T-cell (primary cell): ENCODE results near the gene DNAJC7. TPM values are rescaled to one million over a fixed set of nuclear protein-coding genes. Genes with fewer than 3 reads are reported as not detected.

ENCODE experiments used
- ATAC-seq, 4 experiments: fragments of 200-7000 bp in 3 of 4; fragments of 150-1000 bp in 1 of 4; cut with Tn5 transposase; replicated peaks in 1 of 4; 1 replicate in 3 of 4; 2 replicates in 1 of 4; pipeline ENCODE4 v1.10.0; 2021; ENCODE audit warnings: moderate library complexity in 3 of 4, mild to moderate bottlenecking in 2 of 4, moderate number of reproducible peaks in 1 of 4
- CTCF ChIA-PET, 2 donors: fragments of 300-600 bp; sonication (Branson Sonifier 250); formaldehyde crosslinking; loops; one replicate each; lab custom pipeline; 2022; ENCODE audit warnings: antibody characterized with exemption in 2 of 2; lab: Charles Lee
- POLR2A ChIA-PET, 2 donors: fragments of 300-600 bp; sonication (Branson Sonifier 250); formaldehyde crosslinking; loops; one replicate each; lab custom pipeline; 2022; ENCODE audit warnings: antibody characterized with exemption in 2 of 2; lab: Charles Lee
- DNase-seq, 35 experiments: peaks; one replicate each; pipeline versions ENCODE4 v3.0.0 to v3.0.0-alpha.2; 2013 to 2023
- H3K27ac ChIP-seq: one replicate; pipeline ENCODE4 v1.5.1; 2013; ENCODE audit warnings: low read length
- H3K27me3 ChIP-seq, 2 experiments: replicated peaks in 1 of 2; 1 replicate in 1 of 2; 2 replicates in 1 of 2; pipeline versions ENCODE4 v1.6.1 to v1.7.0; 2013; ENCODE audit warnings: low read length in 1 of 2, mixed read lengths in 1 of 2; ENCODE audit not compliant: control insufficient read depth in 2 of 2, insufficient read depth in 2 of 2; ENCODE audit errors: extremely low read depth in 1 of 2
- H3K36me3 ChIP-seq, 2 donors: 1 replicate in 1 of 2; 2 replicates in 1 of 2; pipeline versions ENCODE4 v1.6.1 to v1.7.0; 2013; ENCODE audit warnings: low read length in 1 of 2; ENCODE audit not compliant: control insufficient read depth in 2 of 2, insufficient read depth in 1 of 2; ENCODE audit errors: extremely low read depth in 1 of 2
- H3K4me1 ChIP-seq, 2 experiments: 1 replicate in 1 of 2; 2 replicates in 1 of 2; pipeline versions ENCODE4 v1.6.1 to v1.7.0; 2013; ENCODE audit warnings: low read length in 2 of 2, mixed read lengths in 1 of 2; ENCODE audit not compliant: insufficient read depth in 2 of 2, control insufficient read depth in 1 of 2; ENCODE audit errors: extremely low read depth in 1 of 2
- H3K4me3 ChIP-seq, 2 donors: 1 replicate in 1 of 2; 2 replicates in 1 of 2; pipeline versions ENCODE4 v1.5.1 to v1.7.0; 2013; ENCODE audit warnings: mild to moderate bottlenecking in 2 of 2, low read length in 1 of 2, moderate library complexity in 1 of 2; ENCODE audit not compliant: control insufficient read depth in 1 of 2; ENCODE audit errors: extremely low read depth in 1 of 2
- H3K9me3 ChIP-seq: 2 replicates; pipeline ENCODE4 v1.7.0; 2013
- H3K27ac Mint-ChIP-seq, 2 donors: one replicate each; pipeline ENCODE4 v1.8.0; 2020 to 2021; ENCODE audit warnings: mild to moderate bottlenecking in 2 of 2, mixed read lengths in 2 of 2
- H3K27me3 Mint-ChIP-seq, 2 donors: one replicate each; pipeline ENCODE4 v1.8.0; 2021 to 2022; ENCODE audit warnings: mixed read lengths in 2 of 2
- H3K36me3 Mint-ChIP-seq: one replicate; pipeline ENCODE4 v1.8.0; 2021; ENCODE audit warnings: mixed read lengths
- H3K4me1 Mint-ChIP-seq, 3 donors: one replicate each; pipeline ENCODE4 v1.8.0; 2020 to 2022; ENCODE audit warnings: mixed read lengths in 3 of 3, mild to moderate bottlenecking in 1 of 3
- H3K4me3 Mint-ChIP-seq, 3 donors: one replicate each; pipeline ENCODE4 v1.8.0; 2020 to 2022; ENCODE audit warnings: mild to moderate bottlenecking in 3 of 3, mixed read lengths in 3 of 3, moderate library complexity in 3 of 3
- H3K9me3 Mint-ChIP-seq, 3 donors: one replicate each; pipeline ENCODE4 v1.8.0; 2020 to 2022; ENCODE audit warnings: mixed read lengths in 3 of 3
- WGBS: methylation state at CpG from one replicate; pipeline ENCODE4 v1.1.5; 2013; ENCODE audit warnings: missing lambda C conversion rate; ENCODE audit not compliant: insufficient coverage; 5-methylcytosine and 5-hydroxymethylcytosine counted together
- total RNA-seq, 35 experiments: library from RNA in 6 of 35; stranded (reverse) in 6 of 35; fragments of 120-200 nt in 1 of 35; gene quantifications; one replicate each; pipeline versions ENCODE4 v1.2.1 to v1.2.4 and lab custom pipeline; 2013 to 2026

DNAJC7 gene
- total RNA-seq, 5 donors from 2014 or later (not counting 1 experiment from before 2014, with no cell fraction given): 107 to 129 (median 112) TPM

DNA sequence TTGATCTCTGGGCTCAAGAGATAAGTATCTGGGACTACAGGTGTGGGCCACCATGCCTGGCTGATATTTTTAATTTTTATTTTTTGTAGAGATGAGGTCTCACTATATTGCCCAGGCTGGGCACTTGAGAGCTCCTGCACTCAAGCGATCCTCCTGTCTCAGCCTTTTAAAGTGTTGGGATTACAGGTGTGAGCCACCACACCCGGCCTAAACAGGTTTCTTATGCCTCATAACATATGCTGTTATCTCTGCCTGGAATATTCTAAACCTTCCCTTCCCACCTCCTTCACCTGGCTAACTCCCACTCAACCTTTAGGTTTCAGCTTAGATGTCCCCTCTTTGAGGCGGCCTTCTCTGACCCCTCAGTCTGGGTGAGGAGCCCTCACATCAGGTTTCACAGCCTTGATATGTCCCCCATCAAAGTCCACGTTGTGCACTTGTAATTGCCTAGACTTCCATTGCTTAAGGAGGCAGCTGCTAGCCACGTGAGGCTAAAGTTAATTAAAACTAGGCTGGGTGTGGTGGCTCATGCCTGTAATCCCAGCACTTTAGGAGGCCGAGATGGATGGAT is 59.3 kb downstream of the DNAJC7 start:
- ChIA-PET CTCF (interaction anchor here in 1 of 2 donors (0.9 kb wide), 1 partner anchor 27 kb away, joined by 3 read pairs; no protein-coding TSS in a partner anchor), POLR2A (no interaction called here)
- Mint-ChIP-seq H3K4me1 (no peaks in the 10 kb centered on the region), H3K9me3 (no peaks in the 10 kb centered on the region), H3K27ac (no peak overlapping the region), H3K36me3 (no peaks in the 10 kb centered on the region), H3K4me3 (no peak overlapping the region), H3K27me3 (no peaks in the 10 kb centered on the region)
- ATAC-seq (no peak), DNase-seq (no peak)
- H3K9me3 ChIP-seq: no peaks in the 10 kb centered on the region
- peaks cover 0 to 7% of the 10 kb centered on the region in 2 experiments for H3K27me3 ChIP-seq
- H3K27ac ChIP-seq: no peak overlapping the region
- no peak overlapping the region for H3K4me3 ChIP-seq
- no CpG with 5 or more reads among the region's 6 CpGs for WGBS
- no peaks in the 10 kb centered on the region for H3K36me3 ChIP-seq
- H3K4me1 ChIP-seq: peaks cover 0 to 4% of the 10 kb centered on the region in 2 experiments

DNA sequence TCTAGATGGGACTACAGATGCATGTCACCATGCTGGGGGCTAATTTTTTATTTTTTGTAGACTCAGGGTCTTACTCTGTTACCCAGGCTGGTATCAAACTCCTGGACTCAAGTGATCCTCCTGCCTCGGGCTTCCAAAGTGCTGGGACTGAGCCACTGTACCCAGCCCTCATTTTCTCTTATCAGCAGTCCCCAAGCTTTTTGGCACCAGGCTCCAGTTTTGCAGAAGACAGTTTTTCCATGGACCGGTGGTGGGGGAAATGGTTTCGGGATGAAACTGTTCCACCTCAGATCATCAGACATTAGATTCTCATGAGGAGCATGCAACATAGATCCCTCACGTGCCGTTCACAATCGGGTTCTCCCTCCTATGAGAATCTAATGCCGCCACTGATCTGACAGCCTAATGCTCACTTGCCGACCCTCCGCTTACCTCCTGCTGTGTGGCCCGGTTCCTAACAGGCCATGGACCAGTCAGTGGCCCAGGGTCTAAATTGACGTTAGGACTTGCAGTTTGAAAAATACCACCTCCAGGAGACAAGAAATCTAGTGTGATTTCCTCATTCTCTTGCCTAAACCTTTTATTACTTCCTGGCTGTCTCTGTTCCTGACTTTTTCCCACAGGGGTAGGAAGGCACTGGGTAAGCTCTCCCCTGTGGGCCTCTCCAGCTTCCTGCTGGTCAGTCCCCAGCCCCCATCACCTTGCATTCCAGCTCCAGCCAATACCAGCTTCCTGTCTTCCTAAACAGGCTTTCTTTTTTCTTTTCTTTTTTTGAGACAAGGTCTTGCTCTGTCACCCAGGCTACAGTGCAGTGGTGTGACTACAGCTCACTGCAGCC is 60.0 kb downstream of the DNAJC7 start:
- DNase-seq (no peak), ATAC-seq (no peak)
- no peaks in the 10 kb centered on the region for H3K36me3 Mint-ChIP-seq
- no peaks in the 10 kb centered on the region for H3K4me1 ChIP-seq
- H3K4me3 ChIP-seq: no peak overlapping the region
- CTCF ChIA-PET: no interaction called here
- H3K27ac Mint-ChIP-seq: no peak overlapping the region
- H3K4me3 Mint-ChIP-seq: no peak overlapping the region
- H3K27me3 Mint-ChIP-seq: no peaks in the 10 kb centered on the region
- H3K9me3 Mint-ChIP-seq: no peaks in the 10 kb centered on the region
- H3K27me3 ChIP-seq: peaks cover 0 to 2% of the 10 kb centered on the region in 2 experiments
- H3K4me1 Mint-ChIP-seq: no peaks in the 10 kb centered on the region
- H3K9me3 ChIP-seq: no peaks in the 10 kb centered on the region
- POLR2A ChIA-PET: no interaction called here
- WGBS: 78% methylated on average over 8 of the region's 11 CpGs
- H3K27ac ChIP-seq: no peak overlapping the region
- H3K36me3 ChIP-seq: no peaks in the 10 kb centered on the region

DNA sequence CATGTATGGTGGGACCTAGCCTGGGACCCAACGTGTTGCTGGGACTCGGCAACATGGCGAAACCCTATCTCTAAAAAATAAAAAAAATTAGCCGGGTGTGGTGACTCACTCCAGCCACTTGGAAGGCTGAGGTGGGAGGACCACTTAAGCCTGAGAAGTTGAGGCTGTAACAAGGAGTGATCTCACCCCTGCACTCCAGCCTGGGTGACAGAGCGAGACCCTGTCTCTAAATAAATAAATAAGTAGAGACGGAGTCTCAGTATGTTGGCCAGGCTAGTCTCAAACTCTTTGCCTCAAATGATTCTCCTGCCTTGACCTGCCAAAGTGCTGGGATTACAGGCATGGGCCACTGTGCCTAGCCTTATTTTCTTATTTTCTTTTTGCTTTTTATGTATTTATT is 60.7 kb downstream of the DNAJC7 start:
- DNase-seq (no peak), ATAC-seq (no peak)
- Mint-ChIP-seq H3K4me3 (no peak overlapping the region), H3K27ac (no peak overlapping the region), H3K27me3 (no peaks in the 10 kb centered on the region), H3K4me1 (no peaks in the 10 kb centered on the region), H3K9me3 (no peaks in the 10 kb centered on the region), H3K36me3 (no peaks in the 10 kb centered on the region)
- Histone ChIP-seq H3K4me1 (no peaks in the 10 kb centered on the region), H3K36me3 (no peaks in the 10 kb centered on the region), H3K4me3 (no peak overlapping the region), H3K9me3 (no peaks in the 10 kb centered on the region), H3K27me3 (no peaks in the 10 kb centered on the region), H3K27ac (no peak overlapping the region)
- ChIA-PET CTCF (interaction anchor here in 1 of 2 donors (0.7 kb wide), 1 partner anchor 10 kb away, joined by 3 read pairs; no protein-coding TSS in a partner anchor), POLR2A (no interaction called here)
- no CpG with 5 or more reads among the region's 6 CpGs for WGBS

DNA sequence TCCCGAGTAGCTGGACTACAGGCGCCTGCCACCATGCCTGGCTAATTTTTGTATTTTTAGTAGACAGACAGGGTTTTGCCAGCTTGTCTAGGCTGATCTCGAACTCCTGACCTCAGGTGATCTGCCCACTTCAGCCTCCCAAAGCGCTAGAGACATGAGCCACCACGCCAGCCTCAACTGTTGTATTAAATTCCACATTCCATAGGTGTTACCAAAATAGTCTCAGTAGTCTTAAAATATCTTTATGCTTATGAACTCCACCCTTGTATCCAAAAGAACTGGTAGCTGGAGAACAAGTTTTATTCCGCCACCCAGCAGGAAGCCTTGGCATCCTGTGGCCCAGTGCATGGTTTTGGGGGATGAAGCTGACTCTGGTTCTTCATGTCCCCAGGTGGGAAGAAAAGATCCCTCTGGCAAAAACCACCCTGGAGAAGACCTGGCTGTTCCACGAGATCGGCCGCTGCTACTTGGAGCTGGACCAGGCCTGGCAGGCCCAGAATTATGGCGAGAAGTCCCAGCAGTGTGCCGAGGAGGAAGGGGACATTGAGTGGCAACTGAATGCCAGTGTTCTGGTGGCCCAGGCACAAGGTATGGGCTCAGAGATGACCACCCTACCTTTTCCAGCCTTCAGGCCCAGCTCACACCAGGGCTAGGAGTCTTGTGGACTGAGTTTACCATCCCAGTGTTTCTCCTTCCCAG is 68.3 kb downstream of the DNAJC7 start:
- Histone ChIP-seq H3K36me3 (no peaks in the 10 kb centered on the region), H3K4me3 (no peak overlapping the region), H3K27ac (no peak overlapping the region), H3K9me3 (no peaks in the 10 kb centered on the region), H3K4me1 (no peaks in the 10 kb centered on the region), H3K27me3 (no peaks in the 10 kb centered on the region)
- 89% methylated on average over 8 of the region's 11 CpGs for WGBS
- Mint-ChIP-seq H3K9me3 (no peaks in the 10 kb centered on the region), H3K27me3 (no peaks in the 10 kb centered on the region), H3K4me3 (no peak overlapping the region), H3K36me3 (no peaks in the 10 kb centered on the region), H3K27ac (no peak overlapping the region), H3K4me1 (no peaks in the 10 kb centered on the region)
- ATAC-seq (no peak), DNase-seq (no peak)
- POLR2A ChIA-PET: interaction anchor here (0.5 to 0.7 kb wide), 2 partner anchors 1312 to 1412 kb away, joined by 5 read pairs; no protein-coding TSS in a partner anchor
- CTCF ChIA-PET: interaction anchor here in 1 of 2 donors (0.6 kb wide), 1 partner anchor 1561 kb away, joined by 3 read pairs; no protein-coding TSS in a partner anchor

DNA sequence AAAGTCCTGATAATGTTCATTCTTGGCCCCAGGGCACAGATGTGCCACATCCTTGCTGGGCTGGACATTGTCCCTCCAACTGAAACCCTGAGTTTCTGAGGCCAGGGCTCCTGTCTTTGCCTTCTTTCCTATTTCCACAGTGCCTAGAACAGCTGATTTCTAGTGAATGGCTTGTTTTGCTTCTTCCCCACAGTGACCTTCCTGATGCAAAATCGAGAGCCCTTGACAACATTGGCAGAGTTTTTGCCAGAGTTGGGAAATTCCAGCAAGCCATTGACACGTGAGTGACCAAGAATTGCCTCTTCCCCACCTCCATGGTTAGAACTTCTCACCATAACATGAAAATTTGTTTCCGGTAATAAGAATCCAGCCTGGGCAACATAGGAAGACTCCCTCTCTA is 72.3 kb downstream of the DNAJC7 start:
- ATAC-seq (no peak), DNase-seq (no peak)
- no peaks in the 10 kb centered on the region for H3K27me3 Mint-ChIP-seq
- ChIA-PET POLR2A (no interaction called here), CTCF (no interaction called here)
- H3K27ac Mint-ChIP-seq: no peak overlapping the region
- no peaks in the 10 kb centered on the region for H3K36me3 Mint-ChIP-seq
- no peaks in the 10 kb centered on the region for H3K4me1 Mint-ChIP-seq
- H3K4me1 ChIP-seq: no peaks in the 10 kb centered on the region
- no peaks in the 10 kb centered on the region for H3K9me3 ChIP-seq
- no peaks in the 10 kb centered on the region for H3K27me3 ChIP-seq
- H3K27ac ChIP-seq: no peak overlapping the region
- H3K9me3 Mint-ChIP-seq: no peaks in the 10 kb centered on the region
- H3K4me3 Mint-ChIP-seq: no peak overlapping the region
- WGBS: 43% methylated on average over 1 of the region's 3 CpGs
- H3K36me3 ChIP-seq: no peaks in the 10 kb centered on the region
- no peak overlapping the region for H3K4me3 ChIP-seq

DNA sequence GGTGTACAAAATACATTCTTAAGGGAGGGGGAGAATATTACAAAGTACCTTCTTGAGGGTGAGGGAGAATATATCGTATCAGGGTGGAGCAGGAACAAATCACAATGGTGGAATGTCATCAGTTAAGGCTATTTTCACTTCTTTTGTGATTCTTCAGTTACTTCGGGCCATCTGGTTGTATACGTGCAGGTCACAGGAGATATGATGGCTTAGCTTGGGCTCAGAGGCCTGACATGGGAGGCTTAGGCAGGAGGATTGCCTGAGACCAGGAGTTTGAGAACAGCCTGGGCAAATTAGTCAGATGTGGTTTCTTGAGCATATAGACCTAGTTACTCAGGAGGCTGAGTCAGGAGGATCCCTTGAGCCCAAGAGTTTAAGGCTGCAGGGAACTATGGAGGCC is 73.7 kb downstream of the DNAJC7 start:
- Histone ChIP-seq H3K27me3 (no peaks in the 10 kb centered on the region), H3K4me1 (no peaks in the 10 kb centered on the region), H3K9me3 (no peaks in the 10 kb centered on the region), H3K4me3 (no peak overlapping the region), H3K27ac (no peak overlapping the region), H3K36me3 (no peaks in the 10 kb centered on the region)
- 96% methylated on average over 3 of the region's 3 CpGs for WGBS
- no peak overlapping the region for H3K27ac Mint-ChIP-seq
- no peaks in the 10 kb centered on the region for H3K4me1 Mint-ChIP-seq
- H3K4me3 Mint-ChIP-seq: no peak overlapping the region
- ATAC-seq (no peak), DNase-seq (no peak)
- H3K36me3 Mint-ChIP-seq: no peaks in the 10 kb centered on the region
- ChIA-PET CTCF (no interaction called here), POLR2A (no interaction called here)
- H3K9me3 Mint-ChIP-seq: no peaks in the 10 kb centered on the region
- H3K27me3 Mint-ChIP-seq: no peaks in the 10 kb centered on the region
